Bronchial epithelial cell (primary cell): Measurements from ENCODE around the gene ARRDC4. TPM values are rescaled to one million over a fixed set of nuclear protein-coding genes. Genes with fewer than 3 reads are reported as not detected.

ENCODE experiments used
- DNase-seq: peaks from one replicate; pipeline ENCODE4 v3.0.0-alpha.2; 2010; ENCODE audit warnings: low read depth
- FAIRE-seq: peaks from 2 replicates; lab custom pipeline; 2011; peaks lifted over from hg19 to GRCh38; lab: Jason Lieb, UNC
- H3K27me3 ChIP-seq: 2 replicates; pipeline ENCODE4 v1.5.1; 2011; ENCODE audit warnings: low read length; ENCODE audit not compliant: control insufficient read depth, insufficient read depth
- H3K36me3 ChIP-seq: 2 replicates; pipeline ENCODE4 v1.5.1; 2011; ENCODE audit warnings: low read length; ENCODE audit not compliant: control insufficient read depth, insufficient read depth
- H3K4me3 ChIP-seq: 2 replicates; pipeline ENCODE4 v1.5.1; 2011; ENCODE audit warnings: mild to moderate bottlenecking, low read depth, low read length, control low read depth
- CTCF ChIP-seq: IDR thresholded peaks from 2 replicates; pipeline ENCODE4 v1.5.1; 2011; ENCODE audit warnings: mild to moderate bottlenecking, moderate library complexity, low read length, control low read depth, inconsistent platforms; ENCODE audit not compliant: insufficient read depth, severe bottlenecking
- total RNA-seq: library from RNA; depleted of rRNA; stranded (reverse); fragments of >200 nt; gene quantifications from 2 replicates; pipeline ENCODE4 v1.2.1, GENCODE V29; 2014

ARRDC4 gene
- total RNA-seq, 1 donor from 2014 or later, result 3.9 TPM

GRCh38 chr15:97992823-97993222, 32.3 kb downstream of the ARRDC4 start:
- no peak for TF ChIP-seq CTCF
- FAIRE-seq (no peak), DNase-seq (no peak)
- no peaks in the 10 kb centered on the region for H3K27me3 ChIP-seq
- H3K36me3 ChIP-seq, result no peaks in the 10 kb centered on the region
- H3K4me3 ChIP-seq, result no peak overlapping the region

GRCh38 chr15:97993310-97993738, 32.8 kb downstream of the ARRDC4 start:
- no peaks in the 10 kb centered on the region for H3K27me3 ChIP-seq
- no peak overlapping the region for H3K4me3 ChIP-seq
- no peak for DNase-seq
- TF ChIP-seq CTCF, result no peak
- FAIRE-seq, result no peak
- H3K36me3 ChIP-seq, result no peaks in the 10 kb centered on the region

GRCh38 chr15:97994236-97994635, 33.7 kb downstream of the ARRDC4 start:
- no peak for FAIRE-seq
- H3K36me3 ChIP-seq, result no peaks in the 10 kb centered on the region
- no peak overlapping the region for H3K4me3 ChIP-seq
- TF ChIP-seq CTCF, result no peak
- H3K27me3 ChIP-seq, result no peaks in the 10 kb centered on the region
- DNase-seq, result no peak

GRCh38 chr15:97995192-97995591, 34.7 kb downstream of the ARRDC4 start:
- Histone ChIP-seq H3K27me3 (no peaks in the 10 kb centered on the region), H3K36me3 (no peaks in the 10 kb centered on the region), H3K4me3 (no peak overlapping the region)
- TF ChIP-seq CTCF, result no peak
- FAIRE-seq (no peak), DNase-seq (peak; percentile 49)

- peak; percentile 55 for TF ChIP-seq CTCF
- no peak overlapping the region for H3K4me3 ChIP-seq
- FAIRE-seq (peak; percentile 60), DNase-seq (peak; percentile 49)
- no peaks in the 10 kb centered on the region for H3K27me3 ChIP-seq
- no peaks in the 10 kb centered on the region for H3K36me3 ChIP-seq
Measured at GRCh38 chr15:97995881-97996603, 35.5 kb downstream of the ARRDC4 start.
